CD4-positive, alpha-beta T cell treated with Interleukin-17A for 4 hours (primary cell): Measurements from ENCODE around the gene C2orf76.
"Not testable (repeated sequence)": the region's sequence is repeated elsewhere in the genome, so short reads cannot be mapped to it uniquely, and the experiment has no call there.

Experiments used
- DNase-seq: peaks from one replicate; pipeline ENCODE4 v3.0.0-alpha.2; 2020; ENCODE audit warnings: mixed read lengths

Gene C2orf76

GRCh38 chr2:119377294-119377992 lies 10.8 kb upstream of the C2orf76 start:
- no peak for DNase-seq

- DNase-seq = no peak
These were observed 10.2 kb upstream of the C2orf76 start for GRCh38 chr2:119376810-119377209.

- not testable (repeated sequence) for DNase-seq
These were observed 9.8 kb upstream of the C2orf76 start for GRCh38 chr2:119376406-119376805.

- DNase-seq = not testable (repeated sequence)
These were observed 7.5 kb upstream of the C2orf76 start for GRCh38 chr2:119373907-119374745.

GRCh38 chr2:119372778-119373568 lies 6.3 kb upstream of the C2orf76 start:
- no peak for DNase-seq

- DNase-seq = no peak
These were observed 4.5 kb upstream of the C2orf76 start for GRCh38 chr2:119371111-119371510.

GRCh38 chr2:119369845-119370244 lies 3.2 kb upstream of the C2orf76 start:
- no peak for DNase-seq

- peak; percentile 50 for DNase-seq
These were observed 952 bp upstream of the C2orf76 start for GRCh38 chr2:119367472-119368099.

GRCh38 chr2:119366161-119366648 lies 429 bp downstream of the C2orf76 start:
- no peak for DNase-seq

- DNase-seq = no peak
These were observed 1.2 kb downstream of the C2orf76 start for GRCh38 chr2:119365436-119365835.

GRCh38 chr2:119364798-119365197 lies 1.8 kb downstream of the C2orf76 start:
- no peak for DNase-seq

GRCh38 chr2:119360423-119360966 lies 6.1 kb downstream of the C2orf76 start:
- no peak for DNase-seq

GRCh38 chr2:119359774-119360173 lies 6.9 kb downstream of the C2orf76 start:
- no peak for DNase-seq

- no peak for DNase-seq
These were observed 11.8 kb downstream of the C2orf76 start for GRCh38 chr2:119354860-119355259.

GRCh38 chr2:119352357-119352756 lies 14.3 kb downstream of the C2orf76 start:
- no peak for DNase-seq

- no peak for DNase-seq
These were observed 16.2 kb downstream of the C2orf76 start for GRCh38 chr2:119350311-119350998.

GRCh38 chr2:119349289-119349688 lies 17.3 kb downstream of the C2orf76 start:
- DNase-seq = no peak

GRCh38 chr2:119341684-119342083 lies 24.9 kb downstream of the C2orf76 start:
- DNase-seq = no peak

- no peak for DNase-seq
These were observed 27.1 kb downstream of the C2orf76 start for GRCh38 chr2:119339562-119339923.

GRCh38 chr2:119338826-119339561 lies 27.6 kb downstream of the C2orf76 start:
- peak; percentile 51 for DNase-seq

- DNase-seq = no peak
These were observed 28.4 kb downstream of the C2orf76 start for GRCh38 chr2:119338272-119338671.
